Skin of body (tissue), 2 donors: ENCODE data around the gene OPCML. TPM values are rescaled to one million over a fixed set of nuclear protein-coding genes. Genes with fewer than 3 reads are reported as not detected.
A peak's percentile ranks its signal among the peaks of the same experiment; 100 is the strongest.

Source experiments
- DNase-seq: peaks from one replicate; lab custom pipeline; 2025; lab: John Stamatoyannopoulos, UW
- total RNA-seq: library from RNA; depleted of rRNA; stranded (reverse); fragments of >200 nt; gene quantifications from one replicate; pipeline ENCODE4 v1.2.3, GENCODE V29; 2014

The OPCML gene
- total RNA-seq, 1 donor from 2014 or later = 0.49 TPM

DNA sequence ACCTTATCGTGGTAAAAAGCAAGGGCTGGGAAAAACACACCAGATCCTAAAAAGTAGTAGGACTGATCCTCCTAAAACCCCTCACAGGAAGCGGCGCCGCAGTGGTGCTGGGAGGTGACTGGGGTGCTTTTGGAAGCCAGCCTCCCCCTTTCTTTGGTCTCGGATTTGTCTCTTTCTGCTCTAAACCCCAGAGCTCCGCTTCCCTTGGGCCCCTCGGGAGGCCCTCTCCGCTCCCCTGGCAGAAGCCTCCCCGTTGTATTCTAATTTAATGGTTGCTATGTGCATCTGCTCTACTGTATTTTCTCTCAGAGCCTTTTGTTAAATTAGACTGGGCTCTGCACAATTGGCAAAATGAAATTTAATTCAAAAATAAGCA is 587.7 kb downstream of the OPCML start:
- DNase-seq = no peak

DNA sequence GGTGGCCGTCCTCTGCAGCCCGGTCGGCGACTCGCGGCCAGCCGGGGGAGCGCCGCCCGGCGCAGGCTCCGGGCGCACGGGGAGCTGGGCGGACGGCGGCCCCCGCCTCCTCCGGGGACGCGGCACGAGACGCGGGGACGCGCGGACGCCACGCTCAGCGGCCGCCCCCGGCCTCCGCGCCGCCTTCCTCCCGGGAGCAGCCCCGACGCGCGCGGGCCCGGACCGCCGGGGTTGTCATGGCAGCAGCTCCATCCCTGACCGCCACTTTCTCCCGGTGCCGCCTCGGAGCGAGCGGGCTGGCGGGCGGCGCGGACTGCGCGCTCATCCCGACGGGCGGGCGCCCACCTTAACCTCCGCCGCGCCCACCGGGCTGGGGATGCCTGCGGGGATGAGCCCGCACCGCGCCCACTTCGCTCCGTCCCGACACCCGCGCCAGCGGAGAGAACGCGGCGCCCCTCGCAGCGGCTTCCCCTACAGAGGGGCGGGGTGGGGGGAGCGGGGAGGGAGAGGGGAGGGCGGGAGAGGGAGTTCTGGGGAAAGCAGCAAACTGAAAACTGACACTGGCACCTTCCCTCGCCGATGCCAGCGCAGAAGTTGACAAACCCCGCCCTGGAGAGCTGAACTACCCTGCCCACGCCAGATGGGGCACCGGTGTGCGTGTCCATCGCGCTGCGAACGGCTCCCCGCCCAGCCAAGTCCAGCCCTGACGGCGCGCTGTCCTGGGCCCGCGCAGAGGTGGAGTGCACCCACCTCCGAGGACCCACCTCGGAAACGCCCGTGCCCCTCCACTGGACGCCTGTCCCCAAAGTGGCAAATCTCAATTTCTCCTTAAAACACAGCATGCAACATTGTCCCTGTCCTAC is 588.4 kb downstream of the OPCML start:
- DNase-seq = no peak

DNA sequence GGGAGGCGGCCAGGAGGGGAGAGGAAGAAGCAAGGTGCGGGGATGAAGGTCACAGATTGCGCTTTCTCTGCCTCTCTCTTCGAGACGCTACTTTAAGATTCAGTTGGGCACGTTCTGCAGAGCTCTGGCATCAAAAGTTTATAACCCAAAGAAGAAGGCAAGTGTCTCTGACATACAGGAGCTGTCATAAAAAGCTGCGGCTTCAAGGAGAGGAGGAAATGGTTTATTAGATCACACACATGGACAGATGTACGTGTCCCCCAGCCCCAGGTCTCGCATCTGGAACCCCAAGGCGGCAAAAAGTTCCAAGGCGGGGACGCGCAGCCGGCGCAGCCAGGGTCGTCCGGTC is 589.0 kb downstream of the OPCML start:
- no peak for DNase-seq

DNA sequence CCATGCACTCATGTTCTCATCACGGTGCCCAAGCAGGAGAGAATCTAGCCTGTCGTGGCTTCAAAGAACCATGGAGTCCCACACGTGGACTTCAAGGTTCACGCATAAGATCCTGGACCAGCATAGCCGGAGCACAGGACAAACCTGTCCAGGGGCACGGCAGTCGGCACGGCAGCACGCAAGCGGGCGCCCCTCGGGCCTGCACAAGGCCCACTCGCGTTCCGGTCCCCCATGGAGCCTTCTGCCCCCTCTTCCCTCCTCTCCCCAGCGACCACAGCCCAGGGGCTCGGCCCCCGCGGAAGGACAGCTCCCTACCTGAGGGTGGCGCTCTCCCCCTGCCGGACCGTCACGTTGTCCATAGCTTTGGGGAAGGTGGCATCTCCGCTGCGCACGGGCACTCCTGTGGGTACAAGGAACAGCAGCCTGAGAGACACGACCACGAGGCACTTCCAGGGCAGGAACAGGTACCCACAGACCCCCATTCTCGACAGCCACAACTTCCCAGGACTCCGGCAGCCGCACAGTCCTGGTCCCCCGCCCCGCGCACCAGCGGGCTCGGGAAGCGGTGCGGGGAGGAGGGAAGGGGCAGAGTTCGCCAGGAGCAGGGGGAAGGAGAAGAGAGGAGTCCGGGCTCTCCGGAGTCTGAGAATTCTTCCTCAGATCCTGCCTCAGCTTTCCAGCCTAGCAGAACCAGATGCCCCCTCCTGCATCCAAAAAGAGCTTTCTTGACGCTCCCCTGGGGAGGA is 589.5 kb downstream of the OPCML start:
- no peak for DNase-seq

DNA sequence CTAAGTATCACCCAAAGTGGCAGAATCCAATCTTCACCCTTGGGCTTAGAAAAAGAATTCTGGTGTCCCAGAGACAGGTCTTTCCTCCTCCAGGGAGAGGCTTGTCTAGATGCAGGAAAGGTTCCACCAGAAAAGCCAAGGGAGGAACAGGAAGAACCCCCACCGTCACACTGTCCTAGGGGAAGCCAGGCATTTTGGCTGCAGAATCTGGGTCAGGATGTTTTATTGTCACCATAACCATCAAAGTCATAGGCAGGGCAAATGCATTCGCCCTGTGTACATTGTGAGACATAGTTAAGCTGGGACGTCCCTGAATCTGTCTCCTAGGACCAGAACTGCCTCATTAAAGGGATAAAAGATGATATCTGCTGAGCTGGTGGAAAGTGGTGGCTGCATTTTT is 590.5 kb downstream of the OPCML start:
- DNase-seq = no peak

DNA sequence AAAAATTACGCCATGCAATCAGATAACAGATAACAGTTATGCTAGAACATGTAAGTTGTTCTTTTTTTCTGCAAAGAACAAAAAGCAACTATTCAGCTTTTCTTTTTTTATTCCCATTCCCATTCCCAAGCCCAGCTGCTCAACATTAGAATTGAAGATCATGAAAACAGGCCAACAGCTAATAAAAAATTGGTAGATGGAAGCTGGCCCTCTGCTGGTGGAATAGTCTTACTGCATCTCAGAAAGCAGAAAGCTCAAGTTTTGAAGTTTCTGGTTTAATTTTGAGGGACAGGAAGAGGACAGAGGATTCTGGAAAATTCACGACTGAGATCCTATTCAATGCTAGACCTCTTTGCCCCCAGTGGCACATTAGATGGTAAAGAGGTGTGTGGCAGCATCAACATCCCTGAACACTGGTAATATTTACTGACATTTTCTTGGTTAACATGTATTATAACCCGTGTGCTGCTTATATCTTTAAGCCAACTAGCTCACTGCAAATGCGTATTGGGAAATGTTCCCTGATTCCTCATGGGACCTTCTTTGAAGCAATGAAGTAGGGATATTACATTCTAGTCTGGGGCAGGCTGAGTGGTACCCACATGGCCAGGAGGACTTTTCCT is 591.2 kb downstream of the OPCML start:
- peak; percentile 82 for DNase-seq

DNA sequence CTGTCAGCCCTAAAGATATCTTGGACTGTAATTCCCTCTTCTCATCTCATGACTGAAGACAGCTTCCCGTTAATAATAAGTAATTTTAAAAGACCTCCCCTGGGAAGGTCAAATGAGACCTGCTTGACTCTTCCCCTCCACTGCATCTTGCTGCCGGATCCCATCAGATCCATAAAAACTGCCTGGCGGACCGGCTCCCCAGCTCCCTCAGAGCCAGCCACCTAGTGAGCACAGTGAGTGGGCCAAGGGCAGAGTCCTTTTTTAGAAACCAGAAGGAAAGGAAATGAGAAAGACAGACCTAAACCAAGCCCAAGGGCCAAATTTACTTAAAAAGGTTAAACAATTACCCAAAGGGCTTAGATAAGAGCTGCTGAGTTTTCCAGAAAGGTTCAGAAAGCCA is 595.3 kb downstream of the OPCML start:
- no peak for DNase-seq

DNA sequence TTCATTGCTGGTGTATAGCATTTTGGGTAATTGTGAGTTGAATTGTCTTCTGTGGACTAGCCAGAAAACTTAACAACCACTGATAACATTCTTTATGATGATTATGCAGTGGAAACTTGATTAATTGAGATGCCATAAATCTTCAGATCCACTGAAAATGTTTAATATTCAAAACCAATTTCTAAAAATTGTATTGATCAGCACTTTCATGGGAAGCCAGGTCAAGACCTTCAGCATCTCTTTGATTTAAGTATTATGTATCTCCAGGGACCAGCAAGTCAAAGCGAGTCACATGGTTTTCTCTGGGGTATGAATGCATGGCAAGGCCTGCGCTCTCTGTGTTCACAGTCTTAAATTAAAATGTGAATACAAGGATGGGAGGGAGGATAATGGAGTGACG is 596.9 kb downstream of the OPCML start:
- no peak for DNase-seq

DNA sequence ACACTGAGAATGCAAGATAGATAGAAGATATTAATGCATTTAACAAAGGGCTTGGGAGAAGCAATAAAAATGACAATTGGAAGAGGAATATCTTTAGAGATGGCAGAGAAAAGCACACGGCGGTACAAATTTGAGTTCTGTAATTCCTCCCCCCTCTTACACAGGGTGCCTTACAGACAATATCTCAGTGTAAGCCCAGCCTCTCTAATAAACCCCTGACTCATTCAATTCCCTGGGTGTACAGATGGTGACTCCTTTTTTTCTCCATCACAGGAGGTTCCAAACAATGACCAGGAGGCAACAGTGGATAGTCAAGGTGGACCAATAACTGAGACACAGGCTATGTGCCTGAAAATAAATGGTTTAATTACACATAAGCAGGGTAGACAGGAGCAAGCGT is 598.6 kb downstream of the OPCML start:
- no peak for DNase-seq

DNA sequence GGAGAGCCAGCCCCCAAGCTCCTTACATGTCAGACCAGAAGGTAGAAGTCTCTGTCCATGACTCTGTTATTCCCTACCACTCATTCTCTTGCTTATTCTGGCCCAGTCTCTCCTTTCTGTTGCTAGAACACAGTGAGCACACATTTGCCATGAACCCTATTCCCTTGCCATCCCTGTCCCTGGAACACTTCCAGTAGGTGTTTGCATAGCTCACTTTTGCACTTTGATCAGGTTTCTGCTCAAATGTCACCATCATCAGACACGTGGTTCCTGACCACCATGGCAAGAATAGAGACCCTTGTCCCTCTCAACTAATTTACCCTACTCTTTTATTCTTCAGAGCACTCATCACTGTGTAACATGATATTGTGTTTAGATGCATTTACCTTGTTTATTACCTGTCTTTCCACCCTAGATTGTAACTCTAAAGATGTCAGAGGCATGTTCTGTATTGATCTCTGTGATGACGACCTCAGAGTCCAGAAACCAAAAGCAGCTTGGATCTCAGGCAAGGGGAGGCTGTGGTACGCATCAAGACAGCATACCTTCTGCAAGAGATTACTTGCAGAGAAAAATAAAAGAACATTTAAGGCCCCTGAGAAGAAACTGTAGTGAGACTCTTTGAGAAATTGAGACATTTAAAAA is 606.4 kb downstream of the OPCML start:
- no peak for DNase-seq

DNA sequence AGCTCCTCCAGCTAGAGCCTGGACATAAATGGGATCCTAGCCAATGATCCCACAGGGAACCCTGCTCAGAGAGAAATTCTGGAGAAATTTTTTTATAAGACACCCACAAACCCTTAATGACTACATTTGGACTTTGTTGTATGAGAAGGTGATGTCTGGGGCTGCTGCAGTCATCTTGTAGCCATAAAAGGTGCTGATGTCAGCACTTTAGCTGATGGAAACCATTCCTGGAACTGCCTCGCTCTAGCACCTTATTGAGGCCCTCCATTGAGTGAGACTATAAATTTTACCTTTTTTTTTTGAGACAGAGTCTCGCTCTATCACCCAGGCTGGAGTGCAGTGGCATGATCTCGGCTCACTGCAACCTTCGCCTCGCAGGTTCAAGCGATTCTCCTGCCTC is 610.7 kb downstream of the OPCML start:
- DNase-seq = no peak

DNA sequence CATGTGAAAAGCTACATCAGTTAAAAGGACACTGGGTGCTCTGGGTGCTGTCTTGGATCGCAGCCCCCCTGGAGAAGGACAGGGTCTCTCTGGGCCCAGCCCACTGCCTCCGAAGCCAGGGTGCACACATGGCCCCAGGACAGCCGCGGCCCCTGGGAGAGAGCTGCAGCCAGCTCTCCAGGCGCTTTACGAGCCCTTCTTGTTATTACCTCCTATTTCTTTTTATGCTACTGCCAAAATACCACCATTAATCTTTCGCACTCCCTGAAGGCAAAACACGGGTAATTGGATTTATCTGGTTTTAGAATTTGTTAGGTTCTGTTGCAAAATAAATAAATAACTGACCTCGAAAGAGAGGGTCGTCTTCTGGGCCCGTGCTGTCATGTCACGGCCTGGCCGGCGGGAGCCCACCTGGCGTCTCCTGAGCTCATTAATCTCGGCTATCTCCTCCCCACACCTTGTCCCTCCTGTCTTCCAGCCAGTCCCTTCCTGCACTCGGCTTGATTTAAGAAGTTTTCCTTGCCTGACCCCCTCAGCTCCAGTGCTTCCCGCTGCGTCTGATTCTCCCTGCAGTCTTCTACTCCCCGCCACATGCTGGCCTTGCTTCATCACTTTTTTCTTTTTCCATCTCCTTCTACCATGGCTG is 611.7 kb downstream of the OPCML start:
- DNase-seq = no peak

DNA sequence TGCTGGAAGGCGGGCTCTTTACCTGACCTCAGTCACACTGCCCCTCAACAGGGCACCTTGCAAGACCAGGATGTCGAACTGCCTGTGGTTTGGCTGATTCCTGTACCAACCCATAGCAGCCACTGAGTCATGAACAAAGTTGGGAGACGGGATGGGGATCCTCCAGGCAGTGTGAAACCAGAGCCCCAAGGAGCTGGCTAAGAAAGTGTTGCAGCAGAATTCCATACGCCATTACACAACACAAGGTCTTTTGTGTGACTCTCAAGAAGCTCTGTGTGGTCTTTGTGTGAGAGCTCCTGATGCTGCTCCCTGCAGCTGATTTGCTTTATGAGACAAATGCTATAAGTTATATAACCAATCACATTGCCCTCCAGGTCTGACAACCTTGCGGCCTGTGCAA is 617.7 kb downstream of the OPCML start:
- no peak for DNase-seq

DNA sequence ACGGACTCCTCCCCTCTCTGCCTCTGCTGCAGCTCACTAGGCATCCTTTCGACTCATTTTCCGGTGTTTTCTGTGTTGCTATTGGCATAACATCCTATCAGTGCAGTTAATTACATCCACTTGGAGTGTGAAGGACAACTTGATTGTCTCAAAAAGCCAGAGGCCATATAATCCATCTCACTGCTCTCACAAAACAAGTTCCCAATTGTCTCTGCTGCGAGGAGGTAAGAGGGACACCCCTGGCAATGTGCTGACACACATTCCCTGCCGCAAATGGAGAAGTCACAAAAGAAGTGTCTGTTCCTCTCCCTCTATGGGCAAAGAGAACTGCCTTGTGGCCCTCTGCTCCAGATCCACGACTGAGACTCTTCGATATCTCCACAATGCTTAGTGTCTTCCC is 618.4 kb downstream of the OPCML start:
- DNase-seq = no peak

DNA sequence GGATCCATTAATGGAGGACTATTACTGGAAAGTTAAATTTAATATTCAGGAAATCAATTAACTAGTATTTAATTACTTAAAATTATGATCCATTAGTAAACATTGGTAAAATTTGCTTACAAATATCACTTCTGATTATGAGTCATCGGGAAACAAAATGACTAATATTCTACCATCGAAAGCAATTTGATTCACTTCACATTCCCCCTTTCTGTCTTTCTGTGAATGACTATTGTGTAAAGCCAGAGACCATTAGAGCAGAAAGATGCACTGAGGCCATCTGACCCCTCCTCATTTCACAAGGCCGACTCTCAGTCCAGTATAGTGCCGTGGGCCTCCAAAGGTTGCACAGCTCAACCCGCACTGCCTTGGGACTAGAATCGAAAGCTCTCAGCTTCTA is 619.0 kb downstream of the OPCML start:
- DNase-seq = no peak

DNA sequence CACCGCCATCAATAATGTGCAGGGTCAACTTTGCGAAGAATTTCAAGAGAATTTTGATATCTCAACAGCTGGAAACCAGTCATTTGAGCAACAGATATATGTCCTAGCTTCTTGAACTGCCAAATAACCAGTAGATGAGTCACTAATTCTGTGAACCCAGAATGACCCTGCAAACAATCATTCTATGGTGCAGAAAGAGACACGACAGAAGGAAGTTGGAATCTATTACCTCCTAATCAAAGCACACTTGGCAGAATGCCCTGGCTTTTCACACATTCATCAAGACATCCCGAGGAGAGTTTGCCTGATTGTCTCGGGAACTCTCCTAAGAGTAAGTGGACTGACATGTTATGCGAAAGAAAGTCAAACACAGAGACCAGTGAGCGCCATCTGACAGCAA is 621.1 kb downstream of the OPCML start:
- peak; percentile 22 for DNase-seq

DNA sequence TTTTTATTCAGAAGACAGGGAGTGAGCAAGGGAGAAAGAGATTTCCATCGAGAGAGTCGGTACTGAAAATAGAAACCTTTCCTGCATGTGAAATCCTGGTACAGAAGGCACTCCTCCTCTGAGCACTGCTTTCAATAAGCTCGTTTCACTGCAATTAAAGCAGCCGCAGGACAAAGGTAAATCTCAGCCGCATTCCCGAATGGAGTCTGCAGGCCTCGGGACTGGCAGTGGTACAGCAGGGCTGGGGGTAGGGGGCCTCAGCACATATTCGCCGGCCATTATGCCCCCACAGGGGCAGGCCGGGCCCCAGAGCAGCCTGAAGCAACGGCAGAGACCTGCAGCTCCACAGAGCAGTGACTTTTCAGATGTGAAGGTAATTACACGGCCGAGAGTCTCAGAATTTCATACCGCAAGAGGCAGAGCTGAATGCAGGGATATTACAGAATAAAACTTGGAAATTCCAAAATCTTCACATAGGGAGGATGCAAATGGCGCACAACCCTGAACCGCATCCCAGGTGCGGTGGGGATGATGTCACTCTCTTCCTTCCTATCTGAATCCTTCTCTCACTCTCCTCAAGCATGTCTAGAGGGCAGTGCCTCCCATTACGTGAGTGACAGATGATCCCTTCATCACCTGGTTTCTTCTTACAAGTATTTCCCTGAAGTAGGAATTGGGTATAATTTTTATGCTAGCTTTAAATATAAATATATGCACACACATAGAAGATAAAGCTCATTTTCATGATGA is 622.1 kb downstream of the OPCML start:
- no peak for DNase-seq

DNA sequence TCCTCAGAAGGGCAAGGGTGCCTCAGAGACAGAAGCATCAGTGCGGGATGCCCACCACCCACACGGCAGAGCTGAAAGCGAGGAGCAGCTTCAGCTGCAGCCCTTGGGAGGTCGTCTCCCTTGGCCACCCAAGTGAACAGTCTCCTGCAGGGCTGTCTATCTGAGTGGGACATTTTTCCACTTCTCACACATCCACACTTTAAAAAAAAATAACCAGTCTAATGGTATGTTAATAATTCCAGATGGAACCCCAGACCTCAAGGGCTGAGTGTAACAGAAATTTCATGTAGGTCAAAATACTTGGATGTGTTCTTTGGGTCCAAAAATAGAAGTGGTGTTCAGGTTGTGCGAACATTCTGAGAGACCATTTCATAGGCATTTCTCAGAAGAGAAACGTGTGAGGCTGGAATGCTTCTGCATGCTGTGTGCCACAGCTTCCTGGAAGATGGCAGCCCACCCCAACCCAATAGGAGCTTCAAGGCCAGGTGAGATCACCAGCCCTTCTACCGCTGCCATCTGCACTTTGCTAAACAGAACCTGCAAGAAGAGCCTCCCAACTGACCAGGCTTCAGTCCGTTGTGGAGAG is 623.2 kb downstream of the OPCML start:
- no peak for DNase-seq

DNA sequence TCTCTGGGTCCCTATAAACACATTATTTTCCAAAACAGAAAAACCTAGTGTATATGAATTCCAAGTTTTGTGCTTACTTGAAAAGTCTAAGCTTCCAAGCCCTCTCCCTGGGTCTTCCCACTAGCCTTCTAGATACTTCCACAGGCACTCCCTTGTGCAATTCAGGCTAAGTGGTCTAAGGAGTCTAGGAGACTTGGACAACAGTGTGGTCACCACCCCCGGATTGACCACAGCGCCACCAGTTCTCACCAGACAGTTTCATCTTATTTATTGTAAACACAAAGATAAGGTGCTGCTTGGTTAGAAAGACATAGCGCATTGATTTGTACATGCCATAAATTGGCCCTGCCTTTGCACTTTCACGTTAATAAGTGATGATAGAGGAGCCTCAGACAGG is 623.9 kb downstream of the OPCML start:
- DNase-seq = no peak

DNA sequence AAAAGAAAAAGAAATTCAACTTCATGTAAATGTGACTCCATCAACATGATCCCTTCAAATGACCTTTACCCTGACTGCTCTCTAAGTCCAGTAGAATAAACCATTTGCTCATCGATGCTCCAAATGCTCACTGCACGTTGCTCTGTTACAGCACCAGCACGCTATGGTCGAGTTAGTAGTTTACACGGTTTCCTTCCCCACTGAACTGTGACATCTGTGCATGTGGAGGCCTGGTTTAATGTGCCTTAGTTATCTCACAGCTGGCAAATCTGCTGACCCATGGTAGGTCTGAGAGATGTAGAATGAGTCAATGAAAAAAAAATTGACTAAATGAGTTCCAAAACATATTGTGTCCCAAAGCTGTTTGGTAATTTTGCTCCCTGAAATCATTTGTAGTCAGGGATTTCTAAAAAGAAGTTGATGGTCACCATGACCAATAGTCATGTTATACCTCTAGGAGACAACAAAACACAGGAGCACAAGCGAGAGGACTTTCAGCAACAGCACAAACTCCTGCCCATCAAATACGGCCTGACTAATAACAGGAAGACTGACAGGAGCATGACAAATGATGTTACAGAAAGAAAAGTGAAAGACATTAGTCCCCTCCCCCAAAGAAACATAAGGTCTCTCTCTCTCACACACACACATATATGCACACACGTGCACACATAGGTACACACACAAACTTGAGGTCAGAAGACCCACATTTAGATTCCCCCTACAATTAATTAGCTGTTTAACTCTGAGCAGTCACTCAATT is 624.5 kb downstream of the OPCML start:
- no peak for DNase-seq
